Effector memory CD4-positive, alpha-beta T cell (primary cell): ENCODE results near the gene ADGRG1.
"Not testable (repeated sequence)": the region's sequence is repeated elsewhere in the genome, so short reads cannot be mapped to it uniquely, and the experiment has no call there.

Experiments used
- DNase-seq, 3 donors: peaks; one replicate each; pipeline ENCODE4 v3.0.0-alpha.2; 2020
- H3K27ac ChIP-seq: 2 replicates; pipeline ENCODE4 v1.7.0; 2013; ENCODE audit warnings: mild to moderate bottlenecking, low read length, moderate library complexity; ENCODE audit not compliant: insufficient read depth, poor library complexity, severe bottlenecking
- H3K27me3 ChIP-seq: replicated peaks from 2 replicates; pipeline ENCODE4 v1.7.0; 2013; ENCODE audit warnings: mild to moderate bottlenecking, low read length; ENCODE audit not compliant: insufficient read depth, control insufficient read depth, poor library complexity, severe bottlenecking
- H3K36me3 ChIP-seq: 2 replicates; pipeline ENCODE4 v1.7.0; 2013; ENCODE audit warnings: mild to moderate bottlenecking, low read length, moderate library complexity; ENCODE audit not compliant: control insufficient read depth, insufficient read depth
- H3K4me1 ChIP-seq: 2 replicates; pipeline ENCODE4 v1.7.0; 2013; ENCODE audit warnings: low read length, mild to moderate bottlenecking; ENCODE audit not compliant: control insufficient read depth, insufficient read depth, poor library complexity, severe bottlenecking
- H3K4me3 ChIP-seq: 2 replicates; pipeline ENCODE4 v1.7.0; 2013; ENCODE audit warnings: low read length, low read depth, mild to moderate bottlenecking; ENCODE audit not compliant: insufficient read depth, poor library complexity, severe bottlenecking
- H3K9me3 ChIP-seq: 2 replicates; pipeline ENCODE4 v1.7.0; 2013; ENCODE audit warnings: mild to moderate bottlenecking, low read length, moderate library complexity; ENCODE audit not compliant: control insufficient read depth

ADGRG1 gene

GRCh38 chr16:57593021-57593420 is 35.4 kb upstream of the ADGRG1 start:
- Histone ChIP-seq H3K36me3 (no peaks in the 10 kb centered on the region), H3K27ac (peak overlapping the region; percentile 42), H3K27me3 (no peaks in the 10 kb centered on the region), H3K9me3 (peaks cover 4% of the 10 kb centered on the region), H3K4me3 (no peak overlapping the region), H3K4me1 (peaks cover 23% of the 10 kb centered on the region)
- DNase-seq: no peak

- no peak for DNase-seq
- Histone ChIP-seq H3K4me1 (peaks cover 23% of the 10 kb centered on the region), H3K27ac (no peak overlapping the region), H3K4me3 (no peak overlapping the region), H3K9me3 (peaks cover 4% of the 10 kb centered on the region), H3K36me3 (no peaks in the 10 kb centered on the region), H3K27me3 (no peaks in the 10 kb centered on the region)
These were observed 34.4 kb upstream of the ADGRG1 start for GRCh38 chr16:57593990-57594389.

DNA sequence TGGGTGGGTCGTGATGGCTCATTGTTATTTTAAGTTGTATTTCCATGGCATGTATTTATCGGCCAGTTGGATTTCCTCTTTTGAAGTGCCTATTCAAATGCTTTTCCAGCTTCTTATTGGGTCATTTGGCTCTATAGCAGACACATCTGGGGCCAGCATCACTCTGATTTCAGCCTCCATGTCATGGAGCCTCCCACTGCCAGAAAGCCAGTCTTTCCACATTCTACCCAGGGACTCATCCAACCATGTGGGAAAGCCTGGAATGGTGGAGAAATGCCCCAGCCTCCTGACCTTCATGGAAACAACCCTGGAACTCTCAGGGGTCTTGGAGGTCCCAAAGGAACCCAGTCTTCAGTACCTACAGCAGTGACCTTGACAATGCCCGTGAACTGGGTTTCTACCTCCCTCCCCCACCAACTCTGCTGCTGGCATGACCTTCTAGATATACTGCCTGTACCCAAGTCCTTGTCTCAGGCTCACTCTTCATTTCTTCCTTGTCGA is 33.8 kb upstream of the ADGRG1 start:
- DNase-seq: no peak
- peaks cover 23% of the 10 kb centered on the region for H3K4me1 ChIP-seq
- no peaks in the 10 kb centered on the region for H3K27me3 ChIP-seq
- no peak overlapping the region for H3K27ac ChIP-seq
- H3K9me3 ChIP-seq: peaks cover 4% of the 10 kb centered on the region
- H3K36me3 ChIP-seq: no peaks in the 10 kb centered on the region
- H3K4me3 ChIP-seq: no peak overlapping the region

DNA sequence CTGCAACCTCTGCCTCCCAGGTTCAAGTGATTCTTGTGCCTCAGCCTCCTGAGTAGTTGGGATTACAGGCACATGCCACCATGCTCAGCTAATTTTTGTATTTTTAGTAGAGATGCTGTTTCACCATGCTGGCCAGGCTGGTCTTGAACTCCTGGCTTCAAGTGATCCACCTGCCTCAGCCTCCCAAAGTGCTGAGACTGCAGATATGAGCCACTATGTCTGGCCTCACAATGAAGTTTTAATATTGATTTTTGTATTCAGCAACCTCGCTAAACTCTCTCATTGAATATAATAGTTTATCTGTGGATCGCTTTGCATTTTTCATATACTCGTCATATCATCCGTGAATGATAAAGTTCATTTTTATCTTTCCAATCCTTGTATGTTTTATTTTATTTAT is 32.2 kb upstream of the ADGRG1 start:
- H3K36me3 ChIP-seq, DNase-seq, H3K9me3 ChIP-seq, H3K27ac ChIP-seq, H3K27me3 ChIP-seq, H3K4me3 ChIP-seq: not testable (repeated sequence)
- H3K4me1 ChIP-seq: peaks cover 31% of the 10 kb centered on the region

DNA sequence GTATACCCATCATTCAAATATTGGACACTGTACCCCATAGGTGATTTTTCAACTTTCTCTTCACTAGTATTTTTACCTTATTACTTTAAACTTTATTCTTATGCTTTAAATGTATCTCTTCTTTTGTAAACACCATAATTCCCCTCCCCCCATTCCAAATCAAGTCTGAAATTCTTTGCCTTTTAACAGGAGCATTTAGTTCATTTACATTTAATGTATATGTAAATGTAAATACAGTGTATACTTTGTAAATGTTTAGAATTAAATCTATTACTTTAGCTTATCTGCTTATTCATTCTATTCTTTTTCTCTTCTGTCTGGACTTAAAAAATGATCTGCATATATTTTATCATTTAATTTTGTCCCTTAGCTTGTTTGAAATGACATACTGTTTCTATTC is 30.0 kb upstream of the ADGRG1 start:
- Histone ChIP-seq H3K36me3 (no peaks in the 10 kb centered on the region), H3K4me1 (peaks cover 19% of the 10 kb centered on the region), H3K4me3 (no peak overlapping the region), H3K27ac (no peak overlapping the region), H3K9me3 (peaks cover 4% of the 10 kb centered on the region), H3K27me3 (no peaks in the 10 kb centered on the region)
- no peak for DNase-seq

GRCh38 chr16:57600048-57600835 is 28.2 kb upstream of the ADGRG1 start:
- DNase-seq: no peak
- Histone ChIP-seq H3K36me3 (no peaks in the 10 kb centered on the region), H3K27me3 (no peaks in the 10 kb centered on the region), H3K9me3 (peaks cover 4% of the 10 kb centered on the region), H3K4me1 (peaks cover 19% of the 10 kb centered on the region), H3K4me3 (no peak overlapping the region), H3K27ac (no peak overlapping the region)

- peaks cover 19% of the 10 kb centered on the region for H3K4me1 ChIP-seq
- no peaks in the 10 kb centered on the region for H3K27me3 ChIP-seq
- no peak overlapping the region for H3K4me3 ChIP-seq
- H3K9me3 ChIP-seq: no peaks in the 10 kb centered on the region
- no peak for DNase-seq
- H3K27ac ChIP-seq: no peak overlapping the region
- H3K36me3 ChIP-seq: no peaks in the 10 kb centered on the region
These were observed 27.4 kb upstream of the ADGRG1 start for GRCh38 chr16:57600952-57601580.

DNA sequence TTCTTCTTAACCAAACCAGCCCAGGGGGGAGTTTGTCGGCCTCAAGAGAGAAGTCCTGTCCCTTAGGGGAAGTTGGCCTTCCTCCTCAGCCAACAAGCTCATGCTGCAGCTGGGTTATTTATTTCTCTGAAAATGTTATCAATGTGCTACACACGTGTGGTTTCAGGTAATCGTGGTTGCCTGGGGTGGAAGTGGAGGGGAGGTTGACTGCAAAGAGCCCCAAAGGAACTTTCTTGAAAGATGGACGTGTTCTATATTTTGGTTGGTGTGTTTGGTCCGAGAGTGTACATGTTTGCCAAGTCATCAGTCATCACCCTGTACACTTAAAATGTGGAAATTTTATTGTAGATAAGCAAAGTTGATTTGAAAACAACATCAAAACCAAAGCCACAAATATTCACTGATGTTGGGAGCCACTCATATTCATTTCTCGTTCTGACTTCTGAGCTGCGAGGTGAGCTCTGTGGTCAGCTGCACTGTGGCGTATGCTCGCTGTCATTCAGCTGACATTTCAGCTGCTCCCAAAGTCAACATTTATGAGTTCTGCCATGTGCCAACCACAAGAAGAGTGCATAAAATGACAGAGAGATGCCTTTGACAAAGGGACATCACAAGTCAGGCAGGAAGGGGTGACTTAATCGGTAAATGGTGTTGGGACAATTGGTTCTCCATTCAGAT is 26.5 kb upstream of the ADGRG1 start:
- no peaks in the 10 kb centered on the region for H3K27me3 ChIP-seq
- no peaks in the 10 kb centered on the region for H3K9me3 ChIP-seq
- peaks cover 19% of the 10 kb centered on the region for H3K4me1 ChIP-seq
- no peaks in the 10 kb centered on the region for H3K36me3 ChIP-seq
- H3K4me3 ChIP-seq: no peak overlapping the region
- no peak overlapping the region for H3K27ac ChIP-seq
- peak in 1 of 3 donors; percentile 23 for DNase-seq

DNA sequence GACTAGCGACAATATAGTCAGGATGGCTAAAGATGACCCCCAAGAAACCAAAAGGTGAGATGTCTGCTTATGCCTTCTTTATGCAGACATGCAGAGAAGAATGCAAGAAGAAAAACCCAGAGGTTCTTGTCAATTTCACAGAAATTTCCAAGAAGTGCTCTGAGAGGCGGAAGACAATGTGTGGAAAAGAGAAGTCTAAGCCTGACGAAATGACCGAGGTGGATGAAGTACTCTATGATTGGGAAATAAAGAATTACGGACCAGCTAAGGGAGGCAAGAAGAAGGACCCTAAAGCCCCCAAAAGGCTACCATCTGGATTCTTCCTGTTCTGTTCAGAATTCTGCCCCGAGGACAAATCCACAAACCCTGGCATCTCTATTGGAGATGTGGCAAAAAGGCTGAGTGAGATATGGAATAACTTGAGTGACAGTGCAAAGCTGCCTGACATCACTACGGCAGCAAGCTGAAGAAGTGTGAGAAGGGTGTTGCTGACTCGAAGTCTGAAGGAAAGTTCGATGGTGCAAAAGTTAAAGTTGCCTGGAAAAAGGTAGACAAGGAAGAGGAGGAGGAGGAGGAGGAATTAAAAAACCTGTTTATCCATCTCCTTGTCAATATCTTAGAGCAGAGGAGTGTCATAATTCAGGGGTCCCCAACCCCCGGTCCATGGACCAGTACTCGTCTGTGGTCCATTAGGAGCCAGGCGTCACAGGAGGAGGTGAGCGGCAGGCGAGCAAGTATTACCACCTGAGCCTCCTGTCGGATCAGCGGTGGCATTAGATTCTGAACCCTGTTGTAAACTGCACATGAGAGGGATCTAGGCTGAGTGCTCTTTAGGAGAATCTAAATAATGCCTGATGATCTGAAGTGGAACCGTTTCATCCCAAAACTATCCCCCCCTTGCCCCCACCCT is 25.1 kb upstream of the ADGRG1 start:
- no peak for DNase-seq
- no peaks in the 10 kb centered on the region for H3K36me3 ChIP-seq
- no peak overlapping the region for H3K4me3 ChIP-seq
- H3K4me1 ChIP-seq: peaks cover 19% of the 10 kb centered on the region
- H3K27me3 ChIP-seq: no peaks in the 10 kb centered on the region
- H3K27ac ChIP-seq: no peak overlapping the region
- H3K9me3 ChIP-seq: no peaks in the 10 kb centered on the region
